ENCODE measurements around the gene RBM38. TPM values are rescaled to one million over a fixed set of nuclear protein-coding genes. Genes with fewer than 3 reads are reported as not detected.

Gene RBM38
- total and polyA plus RNA-seq, 2 of the 13 experiments (the other 11 are each of a cell fraction or from before 2014, with no cell fraction given), result 24.2 to 34.2 TPM

DNA sequence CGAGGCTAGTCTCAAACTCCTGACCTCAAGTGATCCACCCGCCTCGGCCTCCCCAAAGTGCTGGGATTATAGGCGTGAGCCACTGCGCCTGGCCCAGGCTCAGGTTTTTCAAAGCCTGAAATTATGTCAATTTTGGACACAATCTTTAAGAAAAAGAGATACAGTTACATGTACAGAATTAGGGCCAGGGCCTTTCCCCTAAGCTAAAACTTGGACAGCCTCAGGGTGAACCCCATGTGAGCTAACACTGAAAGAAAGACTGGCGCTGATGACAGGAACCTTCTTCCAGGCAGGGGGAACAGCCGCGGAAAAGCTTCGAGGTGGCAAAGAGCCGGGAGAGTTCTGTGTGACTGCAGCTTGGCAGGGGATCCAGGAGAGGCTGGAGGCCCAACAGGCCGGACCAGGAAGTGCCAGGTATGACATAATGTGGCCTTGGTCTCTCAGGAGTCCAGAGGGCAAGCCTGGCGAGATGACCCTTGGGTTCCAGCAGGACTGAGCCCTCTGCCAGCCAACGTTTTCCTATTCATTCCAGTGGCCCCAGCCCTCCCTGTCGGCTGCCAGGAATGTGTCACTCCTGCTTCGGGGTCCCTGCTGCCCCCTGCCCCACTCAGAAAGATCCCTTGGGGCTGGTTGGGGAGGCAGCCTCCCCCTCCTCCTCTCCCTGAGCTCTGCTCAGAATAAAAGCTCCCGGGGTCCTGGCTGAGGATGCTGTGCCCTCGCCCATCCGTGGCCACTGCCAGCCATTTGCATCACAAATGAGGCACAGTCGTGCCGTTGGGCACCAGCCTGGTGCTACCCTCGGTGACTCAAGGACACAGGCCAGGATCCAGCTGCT lies 37.3 kb downstream of the RBM38 start (continued):
- TF ChIP-seq DPF2 (CRISPR knock-in tag; IDR thresholded peaks at IDR 0.05; ENCODE audit: borderline replicate concordance, low read depth) (0 out of 2 replicates have a peak, but pooled peaks have one; percentile 24), HDAC6 (IDR thresholded peaks at IDR 0.05; ENCODE audit: low read depth, low read length) (no peak), TBX2 (CRISPR knock-in tag; IDR thresholded peaks at IDR 0.05; ENCODE audit: borderline replicate concordance) (peak; percentile 51; the same call in 1 of the 2 replicates), SRSF4 (IDR thresholded peaks at IDR 0.05; ENCODE audit: low read depth, low read length, poor library complexity, severe bottlenecking) (no peak), ATF4 (CRISPR knock-in tag; IDR thresholded peaks at IDR 0.05) (no peak), ZKSCAN1 (IDR thresholded peaks at IDR 0.05; ENCODE audit: low read length) (no peak), CEBPG (CRISPR knock-in tag; IDR thresholded peaks at IDR 0.05) (no peak), ZNF660 (CRISPR knock-in tag; IDR thresholded peaks at IDR 0.05; ENCODE audit: borderline replicate concordance, low read depth) (no peak), HOXA3 (CRISPR knock-in tag; IDR thresholded peaks at IDR 0.05) (peak; percentile 62; the same call in 1 of the 2 replicates), SKI (IDR thresholded peaks at IDR 0.05; ENCODE audit: partially characterized antibody) (peak; percentile 10), ZNF737 (CRISPR knock-in tag; IDR thresholded peaks at IDR 0.05; ENCODE audit: borderline replicate concordance) (no peak), ZNF543 (CRISPR knock-in tag; IDR thresholded peaks at IDR 0.05) (0 out of 2 replicates have a peak, but pooled peaks have one; percentile 29), PBX3 (CRISPR knock-in tag; IDR thresholded peaks at IDR 0.05; ENCODE audit: borderline replicate concordance) (no peak), MED8 (CRISPR knock-in tag; IDR thresholded peaks at IDR 0.05; ENCODE audit: insufficient replicate concordance) (no peak), MAFG (CRISPR knock-in tag; IDR thresholded peaks at IDR 0.05) (no peak), SNAI1 (CRISPR knock-in tag; IDR thresholded peaks at IDR 0.05; ENCODE audit: borderline replicate concordance) (no peak), ZNF788 (CRISPR knock-in tag; IDR thresholded peaks at IDR 0.05; ENCODE audit: borderline replicate concordance) (0 out of 2 replicates have a peak, but pooled peaks have one; percentile 25), NR3C1 (CRISPR knock-in tag; IDR thresholded peaks at IDR 0.05) (no peak), RFX3 (CRISPR knock-in tag; IDR thresholded peaks at IDR 0.05) (no peak)
- TF ChIP-seq, protein P1, sequence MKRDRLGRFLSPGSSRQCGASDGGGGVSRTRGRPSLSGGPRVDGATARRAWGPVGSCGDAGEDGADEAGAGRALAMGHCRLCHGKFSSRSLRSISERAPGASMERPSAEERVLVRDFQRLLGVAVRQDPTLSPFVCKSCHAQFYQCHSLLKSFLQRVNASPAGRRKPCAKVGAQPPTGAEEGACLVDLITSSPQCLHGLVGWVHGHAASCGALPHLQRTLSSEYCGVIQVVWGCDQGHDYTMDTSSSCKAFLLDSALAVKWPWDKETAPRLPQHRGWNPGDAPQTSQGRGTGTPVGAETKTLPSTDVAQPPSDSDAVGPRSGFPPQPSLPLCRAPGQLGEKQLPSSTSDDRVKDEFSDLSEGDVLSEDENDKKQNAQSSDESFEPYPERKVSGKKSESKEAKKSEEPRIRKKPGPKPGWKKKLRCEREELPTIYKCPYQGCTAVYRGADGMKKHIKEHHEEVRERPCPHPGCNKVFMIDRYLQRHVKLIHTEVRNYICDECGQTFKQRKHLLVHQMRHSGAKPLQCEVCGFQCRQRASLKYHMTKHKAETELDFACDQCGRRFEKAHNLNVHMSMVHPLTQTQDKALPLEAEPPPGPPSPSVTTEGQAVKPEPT (CRISPR knock-in tag; IDR thresholded peaks at IDR 0.05; ENCODE audit: low read depth), result no peak
- TF ChIP-seq, protein P2, sequence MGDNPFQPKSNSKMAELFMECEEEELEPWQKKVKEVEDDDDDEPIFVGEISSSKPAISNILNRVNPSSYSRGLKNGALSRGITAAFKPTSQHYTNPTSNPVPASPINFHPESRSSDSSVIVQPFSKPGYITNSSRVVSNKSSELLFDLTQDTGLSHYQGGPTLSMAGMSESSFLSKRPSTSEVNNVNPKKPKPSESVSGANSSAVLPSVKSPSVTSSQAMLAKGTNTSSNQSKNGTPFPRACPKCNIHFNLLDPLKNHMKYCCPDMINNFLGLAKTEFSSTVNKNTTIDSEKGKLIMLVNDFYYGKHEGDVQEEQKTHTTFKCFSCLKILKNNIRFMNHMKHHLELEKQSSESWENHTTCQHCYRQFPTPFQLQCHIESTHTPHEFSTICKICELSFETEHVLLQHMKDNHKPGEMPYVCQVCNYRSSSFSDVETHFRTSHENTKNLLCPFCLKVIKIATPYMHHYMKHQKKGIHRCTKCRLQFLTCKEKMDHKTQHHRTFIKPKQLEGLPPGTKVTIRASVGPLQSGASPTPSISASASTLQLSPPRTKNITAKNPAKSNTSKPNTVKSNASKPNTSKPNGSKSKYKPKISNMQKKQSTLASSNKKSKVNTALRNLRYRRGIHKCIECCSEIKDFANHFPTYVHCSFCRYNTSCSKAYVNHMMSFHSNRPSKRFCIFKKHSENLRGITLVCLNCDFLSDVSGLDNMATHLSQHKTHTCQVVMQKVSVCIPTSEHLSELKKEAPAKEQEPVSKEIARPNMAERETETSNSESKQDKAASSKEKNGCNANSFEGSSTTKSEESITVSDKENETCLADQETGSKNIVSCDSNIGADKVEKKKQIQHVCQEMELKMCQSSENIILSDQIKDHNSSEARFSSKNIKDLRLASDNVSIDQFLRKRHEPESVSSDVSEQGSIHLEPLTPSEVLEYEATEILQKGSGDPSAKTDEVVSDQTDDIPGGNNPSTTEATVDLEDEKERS (CRISPR knock-in tag; IDR thresholded peaks at IDR 0.05), result peak; percentile 29; the same call in 1 of the 2 replicates
- TF ChIP-seq, protein P3, sequence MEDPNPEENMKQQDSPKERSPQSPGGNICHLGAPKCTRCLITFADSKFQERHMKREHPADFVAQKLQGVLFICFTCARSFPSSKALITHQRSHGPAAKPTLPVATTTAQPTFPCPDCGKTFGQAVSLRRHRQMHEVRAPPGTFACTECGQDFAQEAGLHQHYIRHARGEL (CRISPR knock-in tag; IDR thresholded peaks at IDR 0.05), result no peak
